ENCODE measurements around the gene ARHGEF39.

DNA sequence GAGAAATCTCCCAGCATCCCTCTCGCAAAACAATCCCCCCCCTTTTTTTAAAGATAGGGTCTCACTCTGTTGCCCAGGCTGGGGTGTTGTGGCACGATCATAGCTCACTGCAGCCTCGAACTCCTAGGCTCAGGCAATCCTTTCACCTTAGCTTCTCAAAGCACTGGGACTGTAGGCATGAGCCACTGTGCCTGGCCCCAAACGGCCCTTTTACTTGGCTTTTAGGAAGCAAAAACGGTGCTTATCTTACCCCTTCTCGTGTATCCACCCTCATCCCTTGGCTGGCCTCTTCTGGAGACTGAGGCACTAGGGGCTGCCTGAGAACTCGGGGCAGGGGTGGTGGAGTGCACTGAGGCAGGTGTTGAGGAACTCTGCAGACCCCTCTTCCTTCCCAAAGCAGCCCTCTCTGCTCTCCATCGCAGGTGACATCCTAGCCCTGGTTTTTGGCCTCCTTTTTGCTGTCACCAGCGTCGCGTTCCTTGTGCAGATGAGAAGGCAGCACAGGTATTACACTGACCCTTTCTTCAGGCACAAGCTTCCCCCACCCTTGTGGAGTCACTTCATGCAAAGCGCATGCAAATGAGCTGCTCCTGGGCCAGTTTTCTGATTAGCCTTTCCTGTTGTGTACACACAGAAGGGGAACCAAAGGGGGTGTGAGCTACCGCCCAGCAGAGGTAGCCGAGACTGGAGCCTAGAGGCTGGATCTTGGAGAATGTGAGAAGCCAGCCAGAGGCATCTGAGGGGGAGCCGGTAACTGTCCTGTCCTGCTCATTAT, 15.5 kb upstream of the ARHGEF39 start:
- TF ChIP-seq, protein P1, sequence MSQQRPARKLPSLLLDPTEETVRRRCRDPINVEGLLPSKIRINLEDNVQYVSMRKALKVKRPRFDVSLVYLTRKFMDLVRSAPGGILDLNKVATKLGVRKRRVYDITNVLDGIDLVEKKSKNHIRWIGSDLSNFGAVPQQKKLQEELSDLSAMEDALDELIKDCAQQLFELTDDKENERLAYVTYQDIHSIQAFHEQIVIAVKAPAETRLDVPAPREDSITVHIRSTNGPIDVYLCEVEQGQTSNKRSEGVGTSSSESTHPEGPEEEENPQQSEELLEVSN (IDR thresholded peaks at IDR 0.05; ENCODE audit: borderline replicate concordance, low read depth), result no peak
- TF ChIP-seq NFE2L2 (conservative IDR thresholded peaks at IDR 0.05; ENCODE audit: low read length) (no peak), POLR2A (IDR thresholded peaks at IDR 0.05; ENCODE audit: low read length) (no peak)

Data from A549 (cell line).